ENCODE data around the gene SPTBN1. TPM values are rescaled to one million over a fixed set of nuclear protein-coding genes. Genes with fewer than 3 reads are reported as not detected.
A peak's percentile ranks its signal among the peaks of the same experiment; 100 is the strongest.

SPTBN1 gene
- polyA plus RNA-seq, 2 donors = 19.7 to 24.1 TPM

DNA sequence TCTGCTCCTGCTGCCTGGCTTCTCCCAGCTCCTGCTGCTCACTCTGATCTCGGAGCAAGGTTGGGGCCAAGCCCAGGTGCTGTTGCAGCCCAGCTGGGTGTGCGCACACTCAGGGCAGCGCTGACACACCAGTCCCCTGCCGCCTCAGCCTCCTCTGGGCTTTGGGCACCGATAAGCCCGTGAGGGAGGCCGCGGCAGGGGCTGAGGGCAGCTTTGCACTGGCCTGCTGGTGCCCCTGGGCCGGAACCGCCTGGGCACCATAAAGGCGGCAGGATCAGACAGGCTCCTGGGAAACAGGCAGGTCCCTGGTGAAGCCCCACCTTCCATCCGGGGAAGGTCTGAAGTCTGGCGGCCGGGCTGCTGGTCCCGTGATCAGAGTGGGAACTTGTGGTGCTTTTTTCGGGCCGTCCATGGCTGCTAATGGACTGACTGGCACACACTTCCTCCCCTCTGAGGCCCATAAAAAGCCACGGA, 253.2 kb downstream of the SPTBN1 start:
- Histone ChIP-seq H3K27ac (ENCODE audit: low read depth in 2 of 2, low read length in 1 of 2) (peak overlapping the region; percentile 19 to 34), H3K4me3 (ENCODE audit: low read depth in 1 of 2, low read length in 2 of 2) (peak overlapping the region; percentile 51 to 55), H3K36me3 (ENCODE audit: control insufficient read depth in 2 of 2, insufficient read depth in 2 of 2, low read length in 1 of 2) (no peaks in the 10 kb centered on the region), H3K4me1 (ENCODE audit: control insufficient read depth in 2 of 2, insufficient read depth in 2 of 2, low read length in 1 of 2) (peaks cover 0 to 9% of the 10 kb centered on the region in 2 donors), H3K27me3 (ENCODE audit: control insufficient read depth in 1 of 2, insufficient read depth in 2 of 2, low read length in 2 of 2) (no peaks in the 10 kb centered on the region), H3K9me3 (ENCODE audit: control insufficient read depth in 2 of 2, insufficient read depth in 1 of 2, low read depth in 1 of 2, low read length in 1 of 2) (no peaks in the 10 kb centered on the region)
- 26 to 31% methylated on average over 18 of the region's 18 CpGs for WGBS, 2 donors

DNA sequence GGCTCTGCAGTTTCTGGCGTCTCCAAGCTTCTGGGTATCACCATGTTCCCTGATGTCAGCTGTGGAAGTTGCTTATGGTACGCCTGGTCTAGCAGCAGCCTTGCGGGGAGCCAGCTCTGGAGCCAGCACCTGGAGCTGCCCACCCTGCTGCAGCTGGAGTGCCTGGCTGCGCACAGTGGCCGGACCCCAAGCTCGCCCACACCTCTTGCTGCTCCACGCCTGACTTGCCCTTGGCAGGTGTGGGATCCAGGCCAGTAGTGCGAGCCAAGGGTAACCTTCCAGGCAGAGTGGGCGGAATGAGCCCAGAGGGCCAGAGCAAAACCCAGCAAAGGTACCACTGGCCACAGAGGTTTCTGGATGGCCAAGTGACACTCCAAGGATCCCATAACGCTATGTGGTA, 254.1 kb downstream of the SPTBN1 start:
- Histone ChIP-seq H3K4me3 (ENCODE audit: low read depth in 1 of 2, low read length in 2 of 2) (no peak overlapping the region), H3K36me3 (ENCODE audit: control insufficient read depth in 2 of 2, insufficient read depth in 2 of 2, low read length in 1 of 2) (no peaks in the 10 kb centered on the region), H3K9me3 (ENCODE audit: control insufficient read depth in 2 of 2, insufficient read depth in 1 of 2, low read depth in 1 of 2, low read length in 1 of 2) (no peaks in the 10 kb centered on the region), H3K4me1 (ENCODE audit: control insufficient read depth in 2 of 2, insufficient read depth in 2 of 2, low read length in 1 of 2) (peaks cover 0 to 9% of the 10 kb centered on the region in 2 donors), H3K27ac (ENCODE audit: low read depth in 2 of 2, low read length in 1 of 2) (no peak overlapping the region), H3K27me3 (ENCODE audit: control insufficient read depth in 1 of 2, insufficient read depth in 2 of 2, low read length in 2 of 2) (no peaks in the 10 kb centered on the region)
- 85 to 86% methylated on average over 10 of the region's 10 CpGs for WGBS, 2 donors

DNA sequence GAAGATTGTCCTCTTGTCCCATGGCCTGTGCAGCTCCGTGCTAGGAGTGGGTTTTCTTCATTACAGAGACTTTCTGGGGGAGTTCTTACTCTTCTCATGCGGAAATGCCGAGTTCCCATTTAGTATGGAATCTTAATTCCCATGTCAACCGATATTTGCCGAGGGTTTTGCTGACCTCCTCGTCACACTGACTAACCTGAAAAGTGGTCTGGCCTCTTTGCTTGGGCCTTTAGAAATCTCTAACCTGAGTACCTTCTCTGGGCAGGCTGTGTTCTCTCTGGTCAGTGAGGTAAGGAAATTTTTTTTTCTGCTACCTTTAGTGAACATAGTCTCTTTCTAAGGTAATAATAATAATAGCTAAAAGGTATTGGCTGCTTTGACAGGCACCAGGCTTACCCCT, 256.4 kb downstream of the SPTBN1 start:
- no peaks in the 10 kb centered on the region for H3K27me3 ChIP-seq (ENCODE audit: control insufficient read depth in 1 of 2, insufficient read depth in 2 of 2, low read length in 2 of 2)
- H3K4me3 ChIP-seq (ENCODE audit: low read depth in 1 of 2, low read length in 2 of 2) = no peak overlapping the region
- no peaks in the 10 kb centered on the region for H3K9me3 ChIP-seq (ENCODE audit: control insufficient read depth in 2 of 2, insufficient read depth in 1 of 2, low read depth in 1 of 2, low read length in 1 of 2)
- no peaks in the 10 kb centered on the region for H3K36me3 ChIP-seq (ENCODE audit: control insufficient read depth in 2 of 2, insufficient read depth in 2 of 2, low read length in 1 of 2)
- peaks cover 0 to 9% of the 10 kb centered on the region in 2 donors for H3K4me1 ChIP-seq (ENCODE audit: control insufficient read depth in 2 of 2, insufficient read depth in 2 of 2, low read length in 1 of 2)
- WGBS, 2 donors = 91 to 95% methylated on average over 6 of the region's 6 CpGs
- no peak overlapping the region for H3K27ac ChIP-seq (ENCODE audit: low read depth in 2 of 2, low read length in 1 of 2)

DNA sequence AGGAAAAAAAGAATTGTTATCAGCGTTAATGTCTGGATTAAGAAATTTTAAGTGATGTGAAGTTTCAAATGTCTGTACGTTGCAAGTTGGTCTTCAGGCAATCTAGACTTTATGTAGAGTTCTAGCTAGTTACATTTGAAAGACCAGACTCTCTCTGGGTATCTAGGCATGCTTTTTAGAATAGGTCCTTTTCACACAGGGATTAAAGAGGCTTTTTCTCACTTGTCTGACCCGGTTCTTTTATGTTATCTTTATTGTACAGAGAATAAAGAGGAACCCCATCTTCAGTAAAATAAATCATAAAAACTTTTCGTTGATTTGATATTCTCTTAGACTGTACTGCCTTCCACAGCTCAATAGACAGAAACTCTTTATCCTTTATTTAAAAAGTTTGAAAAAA, 258.9 kb downstream of the SPTBN1 start:
- WGBS, 2 donors = 57 to 60% methylated on average over 4 of the region's 4 CpGs
- H3K4me3 ChIP-seq (ENCODE audit: low read depth in 1 of 2, low read length in 2 of 2) = no peak overlapping the region
- no peaks in the 10 kb centered on the region for H3K27me3 ChIP-seq (ENCODE audit: control insufficient read depth in 1 of 2, insufficient read depth in 2 of 2, low read length in 2 of 2)
- no peaks in the 10 kb centered on the region for H3K4me1 ChIP-seq (ENCODE audit: control insufficient read depth in 2 of 2, insufficient read depth in 2 of 2, low read length in 1 of 2)
- no peaks in the 10 kb centered on the region for H3K36me3 ChIP-seq (ENCODE audit: control insufficient read depth in 2 of 2, insufficient read depth in 2 of 2, low read length in 1 of 2)
- no peak overlapping the region for H3K27ac ChIP-seq (ENCODE audit: low read depth in 2 of 2, low read length in 1 of 2)
- no peaks in the 10 kb centered on the region for H3K9me3 ChIP-seq (ENCODE audit: control insufficient read depth in 2 of 2, insufficient read depth in 1 of 2, low read depth in 1 of 2, low read length in 1 of 2)

DNA sequence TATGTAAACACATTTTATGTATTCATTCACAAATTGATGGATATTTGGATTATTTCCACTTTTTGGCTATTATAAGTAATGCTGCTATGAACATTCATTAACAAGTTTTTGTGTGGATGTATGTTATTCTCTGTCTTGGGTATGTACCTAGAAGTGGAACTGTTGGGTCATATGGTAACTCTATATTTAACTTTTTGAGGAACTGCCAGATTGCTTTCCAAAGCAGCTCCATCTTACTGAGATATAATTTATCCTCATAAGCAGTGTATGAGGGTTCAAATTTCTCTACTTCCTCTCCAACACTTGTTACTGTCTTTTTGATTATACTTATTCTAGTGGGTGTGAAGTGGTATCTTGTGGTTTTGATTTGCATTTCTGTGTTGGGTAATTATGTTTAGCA, 260.2 kb downstream of the SPTBN1 start:
- Histone ChIP-seq H3K36me3 (ENCODE audit: control insufficient read depth in 2 of 2, insufficient read depth in 2 of 2, low read length in 1 of 2) (no peaks in the 10 kb centered on the region), H3K4me3 (ENCODE audit: low read depth in 1 of 2, low read length in 2 of 2) (no peak overlapping the region), H3K27ac (ENCODE audit: low read depth in 2 of 2, low read length in 1 of 2) (no peak overlapping the region), H3K4me1 (ENCODE audit: control insufficient read depth in 2 of 2, insufficient read depth in 2 of 2, low read length in 1 of 2) (no peaks in the 10 kb centered on the region), H3K27me3 (ENCODE audit: control insufficient read depth in 1 of 2, insufficient read depth in 2 of 2, low read length in 2 of 2) (no peaks in the 10 kb centered on the region), H3K9me3 (ENCODE audit: control insufficient read depth in 2 of 2, insufficient read depth in 1 of 2, low read depth in 1 of 2, low read length in 1 of 2) (no peaks in the 10 kb centered on the region)

DNA sequence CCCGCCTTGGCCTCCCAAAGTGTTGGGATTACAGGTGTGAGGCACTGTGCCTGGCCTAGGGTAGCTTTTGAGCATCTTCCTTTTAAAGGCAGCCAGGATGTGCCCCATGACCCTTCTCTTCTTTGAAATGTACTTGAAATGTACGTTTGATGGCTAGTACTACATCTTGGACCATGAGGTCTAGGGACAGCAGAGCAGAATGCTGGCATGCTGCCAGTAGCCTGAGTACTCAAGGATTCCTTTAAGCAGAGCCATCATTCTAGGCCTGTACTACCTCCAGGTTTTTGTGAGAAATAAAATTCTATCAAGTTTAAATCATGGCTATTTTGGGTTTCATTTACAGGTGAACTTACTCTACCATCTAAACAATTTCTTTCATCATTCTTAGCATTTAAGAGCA, 264.4 kb downstream of the SPTBN1 start:
- H3K9me3 ChIP-seq (ENCODE audit: control insufficient read depth in 2 of 2, insufficient read depth in 1 of 2, low read depth in 1 of 2, low read length in 1 of 2) = no peaks in the 10 kb centered on the region
- 67 to 70% methylated on average over 2 of the region's 2 CpGs for WGBS, 2 donors
- H3K27me3 ChIP-seq (ENCODE audit: control insufficient read depth in 1 of 2, insufficient read depth in 2 of 2, low read length in 2 of 2) = no peaks in the 10 kb centered on the region
- H3K36me3 ChIP-seq (ENCODE audit: control insufficient read depth in 2 of 2, insufficient read depth in 2 of 2, low read length in 1 of 2) = no peaks in the 10 kb centered on the region
- H3K4me1 ChIP-seq (ENCODE audit: control insufficient read depth in 2 of 2, insufficient read depth in 2 of 2, low read length in 1 of 2) = no peaks in the 10 kb centered on the region
- no peak overlapping the region for H3K27ac ChIP-seq (ENCODE audit: low read depth in 2 of 2, low read length in 1 of 2)
- H3K4me3 ChIP-seq (ENCODE audit: low read depth in 1 of 2, low read length in 2 of 2) = no peak overlapping the region

Other genes starting within 250 kb of the SPTBN1 start
- under 1 TPM in 1 of 2 donors, not detected in 1; 0.02 TPM for gene TSPYL6, start 200.1 kb upstream of the SPTBN1 start, polyA plus RNA-seq

All from esophagus (tissue), 2 donors.